AG04450 (cell line): ENCODE data around the gene BTBD9. TPM values are rescaled to one million over a fixed set of nuclear protein-coding genes. Genes with fewer than 3 reads are reported as not detected.

ENCODE experiments used
- CTCF ChIA-PET: fragments of 300-600, 350-600 bp; formaldehyde crosslinking; extraction: SDS; loops from one replicate; lab custom pipeline; 2022; ENCODE audit warnings: antibody characterized with exemption, inconsistent platforms; lab: Charles Lee
- POLR2A ChIA-PET: fragments of 350-600 bp; formaldehyde crosslinking; extraction: SDS; loops from one replicate; lab custom pipeline; 2021; ENCODE audit warnings: antibody characterized with exemption, inconsistent platforms; lab: Yijun Ruan, JAX
- DNase-seq: peaks from one replicate; pipeline ENCODE4 v3.0.0-alpha.2; 2011; ENCODE audit warnings: low read depth, low spot score
- H3K27ac ChIP-seq: one replicate; pipeline ENCODE4 v1.5.1; 2012; ENCODE audit warnings: low read depth, low read length, control low read depth
- H3K27me3 ChIP-seq: one replicate; pipeline ENCODE4 v1.6.0; 2012; ENCODE audit warnings: low read length; ENCODE audit not compliant: control insufficient read depth, insufficient read depth
- H3K4me3 ChIP-seq: 2 replicates; pipeline ENCODE4 v1.5.1; 2011; ENCODE audit warnings: mild to moderate bottlenecking, low read depth, low read length, control low read depth
- H3K9me3 ChIP-seq: 2 replicates; pipeline ENCODE4 v1.5.1; 2012; ENCODE audit warnings: low read length; ENCODE audit not compliant: control insufficient read depth, insufficient read depth
- polyA plus RNA-seq: library from polyadenylated mRNA; depleted of rRNA; stranded (reverse); fragments of >200 nt; gene quantifications from 2 replicates; pipeline ENCODE4 v1.2.3, GENCODE V29; 2011
- TF ChIP-seq, protein P1 (sequence below): IDR thresholded peaks from 2 replicates; pipeline ENCODE4 v1.5.1; 2011; ENCODE audit warnings: low read depth, low read length, control low read depth, inconsistent platforms

Gene BTBD9
- polyA plus RNA-seq, 1 experiment, result 7.2 TPM

GRCh38 chr6:38209371-38210260 lies 430.1 kb downstream of the BTBD9 start:
- no peaks in the 10 kb centered on the region for H3K9me3 ChIP-seq
- no peak overlapping the region for H3K4me3 ChIP-seq
- DNase-seq, result no peak
- H3K27me3 ChIP-seq, result no peaks in the 10 kb centered on the region
- no peak overlapping the region for H3K27ac ChIP-seq
- CTCF ChIA-PET, result interaction anchor here (0.8 kb wide), 1 partner anchor 12 kb away, joined by 3 read pairs; no protein-coding TSS in a partner anchor
- TF ChIP-seq, protein P1, sequence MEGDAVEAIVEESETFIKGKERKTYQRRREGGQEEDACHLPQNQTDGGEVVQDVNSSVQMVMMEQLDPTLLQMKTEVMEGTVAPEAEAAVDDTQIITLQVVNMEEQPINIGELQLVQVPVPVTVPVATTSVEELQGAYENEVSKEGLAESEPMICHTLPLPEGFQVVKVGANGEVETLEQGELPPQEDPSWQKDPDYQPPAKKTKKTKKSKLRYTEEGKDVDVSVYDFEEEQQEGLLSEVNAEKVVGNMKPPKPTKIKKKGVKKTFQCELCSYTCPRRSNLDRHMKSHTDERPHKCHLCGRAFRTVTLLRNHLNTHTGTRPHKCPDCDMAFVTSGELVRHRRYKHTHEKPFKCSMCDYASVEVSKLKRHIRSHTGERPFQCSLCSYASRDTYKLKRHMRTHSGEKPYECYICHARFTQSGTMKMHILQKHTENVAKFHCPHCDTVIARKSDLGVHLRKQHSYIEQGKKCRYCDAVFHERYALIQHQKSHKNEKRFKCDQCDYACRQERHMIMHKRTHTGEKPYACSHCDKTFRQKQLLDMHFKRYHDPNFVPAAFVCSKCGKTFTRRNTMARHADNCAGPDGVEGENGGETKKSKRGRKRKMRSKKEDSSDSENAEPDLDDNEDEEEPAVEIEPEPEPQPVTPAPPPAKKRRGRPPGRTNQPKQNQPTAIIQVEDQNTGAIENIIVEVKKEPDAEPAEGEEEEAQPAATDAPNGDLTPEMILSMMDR, result no peak
- POLR2A ChIA-PET, result no interaction called here

DNA sequence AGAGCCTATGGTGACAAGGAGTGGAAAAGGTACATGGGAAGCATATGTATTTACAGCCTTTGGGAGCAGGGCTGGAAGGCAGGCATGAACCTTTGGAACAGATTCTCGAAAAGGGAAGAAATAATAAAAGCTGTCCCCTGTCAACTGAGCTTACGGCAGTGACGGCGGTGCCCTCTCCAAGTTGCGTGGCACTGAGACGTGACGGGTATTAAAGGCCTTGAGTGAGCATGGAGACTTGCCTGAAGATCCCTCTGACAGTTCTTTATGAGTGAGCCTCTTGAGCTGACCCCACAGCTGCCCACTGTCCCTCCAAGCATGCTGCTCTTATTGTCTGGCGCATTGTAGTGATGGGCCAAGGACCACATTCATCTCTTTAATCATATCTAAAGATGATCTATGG lies 431.7 kb downstream of the BTBD9 start:
- CTCF ChIA-PET, result interaction anchor here (0.6 kb wide), 1 partner anchor 207 kb away, joined by 3 read pairs; no protein-coding TSS in a partner anchor
- DNase-seq, result no peak
- H3K27ac ChIP-seq, result no peak overlapping the region
- no peaks in the 10 kb centered on the region for H3K27me3 ChIP-seq
- POLR2A ChIA-PET, result no interaction called here
- H3K9me3 ChIP-seq, result no peaks in the 10 kb centered on the region
- TF ChIP-seq, protein P1, result no peak
- no peak overlapping the region for H3K4me3 ChIP-seq

DNA sequence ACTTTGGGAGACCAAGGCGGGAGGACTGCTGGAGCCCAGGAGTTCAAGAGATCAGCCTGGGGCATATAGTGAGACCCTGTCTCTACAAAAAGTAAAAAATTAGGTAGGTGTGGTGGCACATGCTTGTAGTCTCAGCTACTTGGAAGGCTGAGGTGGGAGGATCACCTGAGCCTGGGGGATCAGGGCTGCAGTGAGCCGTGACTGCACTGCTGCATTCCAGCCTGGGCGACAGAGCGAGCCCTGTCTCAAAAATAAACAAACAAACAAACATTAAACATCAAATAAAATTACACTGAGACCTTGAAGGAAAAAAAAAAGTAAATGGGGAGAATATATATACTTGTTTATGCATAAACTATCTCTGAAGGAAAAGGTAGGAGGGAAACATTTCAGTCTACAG lies 432.4 kb downstream of the BTBD9 start:
- no peaks in the 10 kb centered on the region for H3K27me3 ChIP-seq
- ChIA-PET CTCF (no interaction called here), POLR2A (no interaction called here)
- no peak for DNase-seq
- no peaks in the 10 kb centered on the region for H3K9me3 ChIP-seq
- TF ChIP-seq, protein P1, result no peak
- H3K27ac ChIP-seq, result no peak overlapping the region
- no peak overlapping the region for H3K4me3 ChIP-seq

GRCh38 chr6:38198219-38198618 lies 441.5 kb downstream of the BTBD9 start:
- DNase-seq, result no peak
- CTCF ChIA-PET, result no interaction called here
- Histone ChIP-seq H3K9me3 (no peaks in the 10 kb centered on the region), H3K27ac (no peak overlapping the region), H3K27me3 (no peaks in the 10 kb centered on the region), H3K4me3 (no peak overlapping the region)
- TF ChIP-seq, protein P1, result no peak
- POLR2A ChIA-PET, result no interaction called here

GRCh38 chr6:38195113-38195635 lies 444.6 kb downstream of the BTBD9 start:
- TF ChIP-seq, protein P1, result no peak
- POLR2A ChIA-PET, result no interaction called here
- Histone ChIP-seq H3K4me3 (no peak overlapping the region), H3K27me3 (no peaks in the 10 kb centered on the region), H3K27ac (no peak overlapping the region), H3K9me3 (no peaks in the 10 kb centered on the region)
- DNase-seq, result no peak
- CTCF ChIA-PET, result interaction anchor here (1.9 kb wide), 1 partner anchor 299 kb away, joined by 9 read pairs; no protein-coding TSS in a partner anchor
